Gastrocnemius medialis (tissue), 4 donors: ENCODE data around the gene KATNAL1. TPM values are rescaled to one million over a fixed set of nuclear protein-coding genes. Genes with fewer than 3 reads are reported as not detected.

Source experiments
- ATAC-seq, 2 donors: fragments of 150-250 bp; one replicate each; pipeline ENCODE4 v1.9.1; 2016
- DNase-seq, 2 donors: peaks; one replicate each; pipeline ENCODE4 v3.0.0-alpha.2; 2019
- H3K27ac ChIP-seq, 4 donors: fragments of 200-600 bp; sonication (generic); 1 replicate in 1 of 4; 2 replicates in 3 of 4; pipeline ENCODE4 v1.5.1; 2016 to 2018; ENCODE audit warnings: mild to moderate bottlenecking in 2 of 4, moderate library complexity in 1 of 4
- H3K27me3 ChIP-seq, 3 donors: fragments of 200-600 bp; sonication (generic) in 2 of 3; 1 replicate in 1 of 3; 2 replicates in 2 of 3; pipeline versions ENCODE4 v1.5.1 to v1.6.0; 2016 to 2019; ENCODE audit warnings: mild to moderate bottlenecking in 1 of 3, moderate library complexity in 1 of 3
- H3K36me3 ChIP-seq, 2 donors: fragments of 200-600 bp; sonication (generic) in 1 of 2; one replicate each; pipeline ENCODE4 v1.5.1; 2017 to 2018
- H3K4me1 ChIP-seq, 2 donors: fragments of 200-600 bp; sonication (generic) in 1 of 2; one replicate each; pipeline ENCODE4 v1.5.1; 2016 to 2017; ENCODE audit warnings: mild to moderate bottlenecking in 2 of 2
- H3K4me3 ChIP-seq, 4 donors: fragments of 200-600 bp; sonication (generic) in 3 of 4; 1 replicate in 1 of 4; 2 replicates in 3 of 4; pipeline ENCODE4 v1.5.1; 2016 to 2019; ENCODE audit warnings: mild to moderate bottlenecking in 2 of 4
- H3K9me3 ChIP-seq, 3 donors: fragments of 200-600 bp; sonication (generic) in 2 of 3; 1 replicate in 1 of 3; 2 replicates in 2 of 3; pipeline ENCODE4 v1.5.1; 2016 to 2019
- CTCF ChIP-seq, 5 experiments: fragments of 450-650 bp in 3 of 5; fragments of 200-600 bp in 2 of 5; sonication (generic) in 2 of 5; IDR thresholded peaks in 4 of 5; conservative IDR thresholded peaks in 1 of 5; 1 replicate in 4 of 5; 2 replicates in 1 of 5; pipeline ENCODE4 v1.5.1; 2016 to 2019; ENCODE audit warnings: antibody characterized with exemption in 5 of 5, mild to moderate bottlenecking in 3 of 5, moderate library complexity in 3 of 5
- POLR2A ChIP-seq, 2 donors: fragments of 450-650 bp; IDR thresholded peaks; one replicate each; pipeline ENCODE4 v1.6.1; 2017; ENCODE audit warnings: antibody characterized with exemption in 2 of 2, mild to moderate bottlenecking in 2 of 2, moderate library complexity in 2 of 2
- in situ Hi-C, 4 donors: fragments of 200-750 bp; cut with MboI; loops; one replicate each; pipeline versions ENCODE4 v1.15.0 to v1.8.0; 2017; ENCODE audit warnings: low sequenced_read_pairs in 4 of 4
- intact Hi-C: fragments of 100-400 bp; cut with DNase I; formaldehyde crosslinking; loops from one replicate; pipeline ENCODE4 v1.15.1; 2023; ENCODE audit warnings: low total_unique reads
- total RNA-seq, 4 donors: library from RNA; depleted of rRNA; stranded (reverse); fragments of >200 nt; gene quantifications; one replicate each; pipeline versions ENCODE4 v1.1.0 to v1.2.3, GENCODE V29; 2016

Gene KATNAL1
- total RNA-seq, 4 donors from 2014 or later = 10.2 to 18.9 (median 12.1) TPM

GRCh38 chr13:30153545-30154426, 153.6 kb downstream of the KATNAL1 start:
- Histone ChIP-seq H3K36me3 (no peaks in the 10 kb centered on the region), H3K27ac (no peak overlapping the region), H3K27me3 (no peaks in the 10 kb centered on the region), H3K4me3 (no peak overlapping the region), H3K9me3 (no peaks in the 10 kb centered on the region), H3K4me1 (no peaks in the 10 kb centered on the region)
- no peak for TF ChIP-seq POLR2A (IDR thresholded peaks at IDR 0.05)
- TF ChIP-seq CTCF (IDR thresholded peaks at IDR 0.05 in 4 of 5, conservative IDR thresholded peaks at IDR 0.05 in 1 of 5) = no peak
- ATAC-seq (no peak), DNase-seq (no peak)
- in situ Hi-C loops (no loop called here), intact Hi-C loops (no loop called here)

Other genes with a start within 250 kb of the KATNAL1 start
- gene UBE2L5, start 114.9 kb upstream of the KATNAL1 start, total RNA-seq = not detected
- 100 to 1,000 TPM; 217 to 314 (median 265) TPM for gene HMGB1, start 158.4 kb upstream of the KATNAL1 start, total RNA-seq